Panc1 (cell line): ENCODE results near the gene FSIP1. TPM values are rescaled to one million over a fixed set of nuclear protein-coding genes. Genes with fewer than 3 reads are reported as not detected.

ENCODE experiments used
- ATAC-seq: fragments of 200-7000 bp; cut with Tn5 transposase; 2 replicates; pipeline ENCODE4 v1.9.1; 2020; ENCODE audit warnings: mild to moderate bottlenecking, moderate library complexity
- BruUV-seq: library from RNA; stranded (reverse); fragments of 400-500 nt; replicated peaks from 2 replicates; lab custom pipeline; 2021; lab: Mats Ljungman, UMichigan
- CTCF ChIA-PET: fragments of 300-600 bp; sonication (Branson Sonifier 250); formaldehyde crosslinking; loops from one replicate; lab custom pipeline; 2022; ENCODE audit warnings: antibody characterized with exemption; lab: Charles Lee
- POLR2A ChIA-PET: fragments of 300-600 bp; sonication (Branson Sonifier 250); formaldehyde crosslinking; loops from one replicate; lab custom pipeline; 2022; ENCODE audit warnings: antibody characterized with exemption; lab: Charles Lee
- DNase-seq: peaks from one replicate; pipeline ENCODE4 v3.0.0-alpha.2; 2010; ENCODE audit warnings: low read depth, low spot score
- H3K27ac ChIP-seq: 2 replicates; pipeline ENCODE4 v1.5.1; 2011; ENCODE audit warnings: mild to moderate bottlenecking, low read length, inconsistent platforms
- H3K27me3 ChIP-seq: fragments of 200-500 bp; sonication (Bioruptor generic); 2 replicates; pipeline ENCODE4 v1.6.0; 2014; ENCODE audit warnings: low read length, inconsistent platforms; ENCODE audit not compliant: control insufficient read depth, insufficient read depth
- H3K36me3 ChIP-seq: fragments of 200-500 bp; sonication (Bioruptor generic); 2 replicates; pipeline ENCODE4 v1.5.1; 2014; ENCODE audit warnings: inconsistent platforms, mild to moderate bottlenecking, low read length, moderate library complexity; ENCODE audit not compliant: control insufficient read depth, insufficient read depth
- H3K4me1 ChIP-seq: 2 replicates; pipeline ENCODE4 v1.5.1; 2011; ENCODE audit warnings: inconsistent platforms, mild to moderate bottlenecking, low read length, moderate library complexity; ENCODE audit not compliant: control insufficient read depth, insufficient read depth
- H3K4me3 ChIP-seq, 2 experiments: 2 replicates each; pipeline ENCODE4 v1.5.1; 2011 to 2012; ENCODE audit warnings: low read depth in 2 of 2, low read length in 2 of 2, mild to moderate bottlenecking in 2 of 2, inconsistent platforms in 1 of 2, moderate library complexity in 1 of 2
- H3K9me3 ChIP-seq: fragments of 200-500 bp; sonication (Bioruptor generic); 2 replicates; pipeline ENCODE4 v1.5.1; 2014; ENCODE audit warnings: low read depth, mild to moderate bottlenecking, inconsistent platforms, low read length, moderate library complexity; ENCODE audit not compliant: control insufficient read depth, insufficient read depth
- POLR2AphosphoS5 ChIP-seq: IDR thresholded peaks from 2 replicates; pipeline ENCODE4 v1.6.1; 2012; ENCODE audit warnings: mild to moderate bottlenecking, low read depth, low read length, moderate library complexity
- SIN3A ChIP-seq: IDR thresholded peaks from 2 replicates; pipeline ENCODE4 v1.6.1; 2012; ENCODE audit warnings: low read depth, mild to moderate bottlenecking, low read length, moderate library complexity, borderline replicate concordance; ENCODE audit not compliant: insufficient read depth
- TCF7L2 ChIP-seq: IDR thresholded peaks from 2 replicates; pipeline ENCODE4 v1.6.1; 2011; ENCODE audit warnings: mild to moderate bottlenecking, low read depth, low read length, inconsistent platforms
- in situ Hi-C: cut with HindIII; loops from 2 replicates; pipeline ENCODE4 v1.10.0; 2016; ENCODE audit warnings: low sequenced_read_pairs, low pct_unique_long_range_greater_than_20kb
- intact Hi-C: fragments of 100-400 bp; cut with micrococcal nuclease; formaldehyde crosslinking; loops from one replicate; pipeline ENCODE4 v1.10.0; 2022; ENCODE audit not compliant: unreplicated experiment
- total RNA-seq: library from RNA; stranded (reverse); gene quantifications from one replicate; pipeline ENCODE4 v1.2.1, GENCODE V29; 2021; ENCODE audit not compliant: unreplicated experiment
- TF ChIP-seq, protein P1 (sequence below): fragments of 450-650 bp; IDR thresholded peaks from 2 replicates; pipeline ENCODE4 v1.5.1; 2017; ENCODE audit warnings: mild to moderate bottlenecking
- TF ChIP-seq, protein P2 (sequence below), 2 experiments: IDR thresholded peaks; 2 replicates each; pipeline ENCODE4 v1.6.1; 2011 to 2012; ENCODE audit warnings: low read depth in 2 of 2, control low read depth in 1 of 2, low read length in 1 of 2, mild to moderate bottlenecking in 1 of 2, moderate library complexity in 1 of 2; ENCODE audit not compliant: insufficient read depth in 1 of 2

FSIP1 gene
- total RNA-seq, 1 experiment from 2014 or later: 1.4 TPM

DNA sequence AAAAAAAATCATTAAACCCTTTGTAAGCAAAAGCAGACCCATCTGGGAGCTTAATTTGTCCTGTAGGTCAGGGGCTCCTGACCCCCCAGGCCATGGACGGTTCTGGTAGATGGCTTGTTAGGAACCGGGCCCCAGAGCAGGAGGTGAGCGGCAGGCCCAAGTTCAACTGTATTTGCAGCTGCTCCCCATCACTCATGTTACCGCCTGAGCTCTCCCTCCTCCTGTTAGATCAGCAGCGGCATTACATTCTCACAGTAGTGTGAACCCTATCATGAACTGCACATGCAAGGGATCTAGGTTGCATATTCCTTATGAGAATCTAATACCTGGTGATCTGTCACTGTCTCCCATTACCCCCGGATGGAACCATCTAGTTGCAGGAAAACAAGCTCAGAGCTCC is 60.7 kb downstream of the FSIP1 start:
- BruUV-seq: no TSS peak
- ATAC-seq: no peak
- H3K36me3 ChIP-seq: no peaks in the 10 kb centered on the region
- H3K27me3 ChIP-seq: no peaks in the 10 kb centered on the region
- ChIA-PET CTCF (interaction anchor here (0.6 kb wide), 1 partner anchor 316 kb away, joined by 3 read pairs; no protein-coding TSS in a partner anchor), POLR2A (no interaction called here)
- no peaks in the 10 kb centered on the region for H3K4me1 ChIP-seq
- in situ Hi-C loops: no loop called here
- H3K9me3 ChIP-seq: no peaks in the 10 kb centered on the region
- no peak overlapping the region for H3K27ac ChIP-seq
- TF ChIP-seq POLR2AphosphoS5 (no peak), TCF7L2 (no peak), SIN3A (no peak)
- TF ChIP-seq, protein P1, sequence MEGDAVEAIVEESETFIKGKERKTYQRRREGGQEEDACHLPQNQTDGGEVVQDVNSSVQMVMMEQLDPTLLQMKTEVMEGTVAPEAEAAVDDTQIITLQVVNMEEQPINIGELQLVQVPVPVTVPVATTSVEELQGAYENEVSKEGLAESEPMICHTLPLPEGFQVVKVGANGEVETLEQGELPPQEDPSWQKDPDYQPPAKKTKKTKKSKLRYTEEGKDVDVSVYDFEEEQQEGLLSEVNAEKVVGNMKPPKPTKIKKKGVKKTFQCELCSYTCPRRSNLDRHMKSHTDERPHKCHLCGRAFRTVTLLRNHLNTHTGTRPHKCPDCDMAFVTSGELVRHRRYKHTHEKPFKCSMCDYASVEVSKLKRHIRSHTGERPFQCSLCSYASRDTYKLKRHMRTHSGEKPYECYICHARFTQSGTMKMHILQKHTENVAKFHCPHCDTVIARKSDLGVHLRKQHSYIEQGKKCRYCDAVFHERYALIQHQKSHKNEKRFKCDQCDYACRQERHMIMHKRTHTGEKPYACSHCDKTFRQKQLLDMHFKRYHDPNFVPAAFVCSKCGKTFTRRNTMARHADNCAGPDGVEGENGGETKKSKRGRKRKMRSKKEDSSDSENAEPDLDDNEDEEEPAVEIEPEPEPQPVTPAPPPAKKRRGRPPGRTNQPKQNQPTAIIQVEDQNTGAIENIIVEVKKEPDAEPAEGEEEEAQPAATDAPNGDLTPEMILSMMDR: no peak
- TF ChIP-seq, protein P2, sequence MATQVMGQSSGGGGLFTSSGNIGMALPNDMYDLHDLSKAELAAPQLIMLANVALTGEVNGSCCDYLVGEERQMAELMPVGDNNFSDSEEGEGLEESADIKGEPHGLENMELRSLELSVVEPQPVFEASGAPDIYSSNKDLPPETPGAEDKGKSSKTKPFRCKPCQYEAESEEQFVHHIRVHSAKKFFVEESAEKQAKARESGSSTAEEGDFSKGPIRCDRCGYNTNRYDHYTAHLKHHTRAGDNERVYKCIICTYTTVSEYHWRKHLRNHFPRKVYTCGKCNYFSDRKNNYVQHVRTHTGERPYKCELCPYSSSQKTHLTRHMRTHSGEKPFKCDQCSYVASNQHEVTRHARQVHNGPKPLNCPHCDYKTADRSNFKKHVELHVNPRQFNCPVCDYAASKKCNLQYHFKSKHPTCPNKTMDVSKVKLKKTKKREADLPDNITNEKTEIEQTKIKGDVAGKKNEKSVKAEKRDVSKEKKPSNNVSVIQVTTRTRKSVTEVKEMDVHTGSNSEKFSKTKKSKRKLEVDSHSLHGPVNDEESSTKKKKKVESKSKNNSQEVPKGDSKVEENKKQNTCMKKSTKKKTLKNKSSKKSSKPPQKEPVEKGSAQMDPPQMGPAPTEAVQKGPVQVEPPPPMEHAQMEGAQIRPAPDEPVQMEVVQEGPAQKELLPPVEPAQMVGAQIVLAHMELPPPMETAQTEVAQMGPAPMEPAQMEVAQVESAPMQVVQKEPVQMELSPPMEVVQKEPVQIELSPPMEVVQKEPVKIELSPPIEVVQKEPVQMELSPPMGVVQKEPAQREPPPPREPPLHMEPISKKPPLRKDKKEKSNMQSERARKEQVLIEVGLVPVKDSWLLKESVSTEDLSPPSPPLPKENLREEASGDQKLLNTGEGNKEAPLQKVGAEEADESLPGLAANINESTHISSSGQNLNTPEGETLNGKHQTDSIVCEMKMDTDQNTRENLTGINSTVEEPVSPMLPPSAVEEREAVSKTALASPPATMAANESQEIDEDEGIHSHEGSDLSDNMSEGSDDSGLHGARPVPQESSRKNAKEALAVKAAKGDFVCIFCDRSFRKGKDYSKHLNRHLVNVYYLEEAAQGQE (IDR thresholded peaks at IDR 0.05; ENCODE audit: insufficient read depth in 1 of 2, low read depth in 2 of 2, low read length in 1 of 2): no peak
- intact Hi-C loops: no loop called here
- H3K4me3 ChIP-seq: no peak overlapping the region
- DNase-seq: no peak

DNA sequence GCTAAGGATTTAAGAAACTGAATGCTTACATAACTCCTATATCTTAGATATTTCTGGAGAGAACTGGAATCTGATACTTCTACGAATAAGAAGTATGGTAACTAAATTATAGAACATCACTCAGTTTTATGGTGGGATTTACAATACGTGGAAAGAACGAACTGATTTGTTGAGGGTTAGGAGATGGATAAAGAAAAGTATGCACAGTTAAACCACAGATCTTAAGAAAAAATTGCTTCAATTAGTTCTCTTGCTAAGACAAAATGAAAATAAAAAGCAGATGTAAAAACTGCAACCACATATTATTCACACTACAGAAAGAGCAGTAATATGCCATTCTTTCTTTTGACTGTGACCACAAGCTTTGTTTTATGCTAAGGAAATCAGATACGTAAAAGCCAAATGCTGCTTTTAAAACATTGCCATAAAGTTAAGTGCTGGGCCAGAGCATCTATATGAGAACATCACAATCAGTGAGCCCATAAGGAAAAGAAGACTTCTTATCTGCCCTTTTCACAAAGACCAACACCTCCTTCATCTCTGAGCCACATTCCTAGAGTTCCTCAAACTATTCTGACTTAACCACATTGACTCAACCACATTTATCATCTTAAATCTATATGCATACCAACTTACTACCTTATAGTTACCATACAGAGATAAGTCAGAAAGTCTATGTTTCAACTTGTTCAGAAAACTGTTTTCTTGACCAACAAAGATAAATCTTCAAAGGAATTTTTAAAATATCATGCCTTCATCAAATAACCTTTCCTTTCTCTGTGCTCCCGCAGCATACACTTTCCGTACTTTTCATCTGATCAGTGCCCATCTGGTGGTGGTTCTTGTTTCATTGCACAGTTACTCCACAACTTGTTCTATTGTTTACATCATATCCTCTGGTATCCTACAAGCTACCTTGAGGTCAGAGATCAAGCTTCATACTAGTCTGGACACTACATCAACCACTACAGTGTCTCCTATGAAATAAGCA is 61.7 kb downstream of the FSIP1 start:
- no peaks in the 10 kb centered on the region for H3K4me1 ChIP-seq
- no peaks in the 10 kb centered on the region for H3K27me3 ChIP-seq
- DNase-seq: no peak
- CTCF ChIA-PET: no interaction called here
- H3K36me3 ChIP-seq: no peaks in the 10 kb centered on the region
- in situ Hi-C loops: no loop called here
- POLR2A ChIA-PET: no interaction called here
- intact Hi-C loops: no loop called here
- BruUV-seq: no TSS peak
- no peak overlapping the region for H3K4me3 ChIP-seq
- ATAC-seq: no peak; the same call in 1 of the 2 replicates
- TF ChIP-seq TCF7L2 (no peak), POLR2AphosphoS5 (no peak), SIN3A (no peak)
- TF ChIP-seq, protein P1: no peak
- TF ChIP-seq, protein P2 (IDR thresholded peaks at IDR 0.05; ENCODE audit: insufficient read depth in 1 of 2, low read depth in 2 of 2, low read length in 1 of 2): no peak
- no peak overlapping the region for H3K27ac ChIP-seq
- no peaks in the 10 kb centered on the region for H3K9me3 ChIP-seq
